HepG2 (cell line): ENCODE data around the gene C11orf68. TPM values are rescaled to one million over a fixed set of nuclear protein-coding genes. Genes with fewer than 3 reads are reported as not detected.

ENCODE experiments used
- ETV6 ChIP-seq: sonication (generic); formaldehyde crosslinking; conservative IDR thresholded peaks from 2 replicates; pipeline ENCODE4 v1.4.0; 2020; ENCODE audit warnings: missing genetic modification reagents
- FOXC1 ChIP-seq: sonication (generic); formaldehyde crosslinking; IDR thresholded peaks from 2 replicates; pipeline ENCODE4 v1.8.0; 2022; ENCODE audit warnings: mild to moderate bottlenecking, missing genetic modification reagents, borderline replicate concordance
- PRDM4 ChIP-seq: sonication (generic); formaldehyde crosslinking; IDR thresholded peaks from 2 replicates; pipeline ENCODE4 v1.9.0; 2021; ENCODE audit warnings: missing genetic modification reagents, borderline replicate concordance
- RAD51 ChIP-seq: fragments of 450-650 bp; IDR thresholded peaks from 2 replicates; pipeline ENCODE4 v1.6.1; 2016; ENCODE audit warnings: borderline replicate concordance
- SNRNP70 ChIP-seq: fragments of 200-400 bp; formaldehyde crosslinking; IDR thresholded peaks from 2 replicates; pipeline ENCODE4 v1.6.1; 2017; ENCODE audit warnings: mild to moderate bottlenecking, low read depth, low read length, moderate library complexity
- TERF1 ChIP-seq: sonication (generic); formaldehyde crosslinking; IDR thresholded peaks from 2 replicates; pipeline ENCODE4 v1.8.0; 2022; ENCODE audit warnings: mild to moderate bottlenecking, missing genetic modification reagents, moderate library complexity
- TIGD3 ChIP-seq: sonication (generic); formaldehyde crosslinking; IDR thresholded peaks from 2 replicates; pipeline ENCODE4 v1.5.1; 2020; ENCODE audit warnings: mild to moderate bottlenecking, missing genetic modification reagents, borderline replicate concordance
- TMF1 ChIP-seq: sonication (generic); formaldehyde crosslinking; IDR thresholded peaks from 2 replicates; pipeline ENCODE4 v1.8.1; 2022; ENCODE audit warnings: low read depth, missing genetic modification reagents
- ZBTB20 ChIP-seq: sonication (generic); formaldehyde crosslinking; IDR thresholded peaks from 2 replicates; pipeline ENCODE4 v1.8.1; 2023; ENCODE audit warnings: missing genetic modification reagents, low read depth, mild to moderate bottlenecking, borderline replicate concordance
- ZNF318 ChIP-seq: sonication (generic); formaldehyde crosslinking; IDR thresholded peaks from 2 replicates; pipeline ENCODE4 v1.4.0; 2020; ENCODE audit warnings: mild to moderate bottlenecking, missing genetic modification reagents
- ZNF709 ChIP-seq: sonication (generic); formaldehyde crosslinking; IDR thresholded peaks from 2 replicates; pipeline ENCODE4 v1.5.0; 2020; ENCODE audit warnings: mild to moderate bottlenecking, missing genetic modification reagents
- ZUFSP ChIP-seq: sonication (generic); formaldehyde crosslinking; IDR thresholded peaks from 2 replicates; pipeline ENCODE4 v1.9.0; 2021; ENCODE audit warnings: missing genetic modification reagents, mild to moderate bottlenecking, borderline replicate concordance
- polyA plus RNA-seq, 8 experiments: library from polyadenylated mRNA; depleted of rRNA in 3 of 8; stranded (reverse) in 7 of 8; unstranded in 1 of 8; fragments of >200 nt; fragmentation: Illumina TruSeq in 4 of 8; extraction: Trizol in 4 of 8; gene quantifications; 2 replicates each; pipeline versions ENCODE4 v1.2.1 to v1.2.3, GENCODE V29; 2011 to 2016; ENCODE audit warnings: low read depth in 4 of 8, missing spikeins in 1 of 8, mixed read lengths in 1 of 8; ENCODE audit not compliant: insufficient read depth in 1 of 8
- total RNA-seq, 5 experiments: library from RNA; depleted of rRNA; stranded (reverse); fragments of >200 nt; fragmentation: Illumina TruSeq; extraction: Trizol; gene quantifications; 2 replicates each; pipeline ENCODE4 v1.2.3, GENCODE V29; 2016; ENCODE audit warnings: low read depth in 1 of 5

C11orf68 gene
- total and polyA plus RNA-seq, 2 of the 13 experiments (the other 11 are each of a cell fraction or from before 2014, with no cell fraction given) = 8.4 to 28.3 TPM

GRCh38 chr11:65873318-65874156 lies 45.3 kb downstream of the C11orf68 start (continued):
- TF ChIP-seq FOXC1 = 0 out of 2 replicates have a peak, but pooled peaks have one; percentile 64
- TF ChIP-seq ZUFSP (CRISPR knock-in tag) = no peak
- TF ChIP-seq PRDM4 (CRISPR knock-in tag) = no peak
- TF ChIP-seq ZNF709 (CRISPR knock-in tag) = no peak
- no peak for TF ChIP-seq TERF1 (CRISPR knock-in tag)
- no peak for TF ChIP-seq TMF1 (CRISPR knock-in tag)
- TF ChIP-seq ETV6 (CRISPR knock-in tag) = no peak
- TF ChIP-seq ZBTB20 (CRISPR knock-in tag) = no peak; the same call in 1 of the 2 replicates
- TF ChIP-seq RAD51 = peak; percentile 53; the same call in 1 of the 2 replicates
- no peak for TF ChIP-seq TIGD3 (CRISPR knock-in tag)
- no peak for TF ChIP-seq SNRNP70
- TF ChIP-seq ZNF318 (CRISPR knock-in tag) = no peak
